HG03095 (cell line): ENCODE data around the gene ARFGEF3.
"Not testable (repeated sequence)": the region's sequence is repeated elsewhere in the genome, so short reads cannot be mapped to it uniquely, and the experiment has no call there.

Experiments
- ATAC-seq: cut with Tn5 transposase; IDR thresholded peaks from one replicate; pipeline ENCODE4 v1.9.1; 2021; ENCODE audit warnings: moderate library complexity; ENCODE audit not compliant: unreplicated experiment

ARFGEF3 gene

DNA sequence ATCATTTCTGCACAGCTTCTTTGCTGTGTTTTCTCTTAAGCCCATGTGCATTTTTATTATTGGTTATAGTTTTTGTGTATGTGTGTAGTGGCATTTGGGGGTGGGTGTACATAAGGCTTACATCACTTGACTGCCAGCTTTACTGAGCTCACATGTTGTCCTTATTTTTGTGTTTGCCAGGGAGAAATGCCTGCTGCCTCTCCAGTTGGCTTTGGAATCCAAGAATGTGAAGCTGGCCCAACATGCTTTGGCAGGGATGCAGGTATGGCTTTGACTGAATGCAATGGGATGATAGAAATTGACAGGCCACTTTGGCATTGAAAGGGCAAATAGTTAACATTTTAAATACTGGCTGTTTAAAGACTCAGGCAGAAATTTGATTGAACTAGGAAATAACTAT, 45.1 kb downstream of the ARFGEF3 start:
- ATAC-seq, result no peak

DNA sequence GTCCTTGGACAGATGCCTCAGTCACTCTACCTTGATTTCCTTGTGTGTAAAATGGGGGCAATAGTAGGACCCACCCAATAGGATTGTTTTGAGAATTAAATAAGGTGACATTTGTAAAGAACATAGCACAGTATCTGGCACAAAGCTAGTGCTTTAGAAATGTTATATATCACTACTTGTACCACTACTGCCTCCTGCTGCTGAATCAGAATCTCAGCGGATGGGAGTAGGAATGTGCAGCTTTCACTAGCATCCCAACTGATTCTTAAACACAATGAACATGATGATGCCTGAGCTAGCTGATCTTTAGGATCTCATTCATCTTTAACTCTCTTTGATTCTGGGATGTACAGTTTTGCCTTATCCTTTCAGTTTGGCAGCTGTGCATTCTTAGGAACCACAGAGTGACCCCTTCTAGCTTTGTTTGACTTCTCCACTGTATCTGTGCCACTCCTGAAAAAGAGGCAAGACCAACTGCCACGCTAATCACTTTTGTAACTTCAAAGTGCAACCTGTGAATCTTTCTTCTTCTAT, 49.4 kb downstream of the ARFGEF3 start:
- no peak for ATAC-seq

DNA sequence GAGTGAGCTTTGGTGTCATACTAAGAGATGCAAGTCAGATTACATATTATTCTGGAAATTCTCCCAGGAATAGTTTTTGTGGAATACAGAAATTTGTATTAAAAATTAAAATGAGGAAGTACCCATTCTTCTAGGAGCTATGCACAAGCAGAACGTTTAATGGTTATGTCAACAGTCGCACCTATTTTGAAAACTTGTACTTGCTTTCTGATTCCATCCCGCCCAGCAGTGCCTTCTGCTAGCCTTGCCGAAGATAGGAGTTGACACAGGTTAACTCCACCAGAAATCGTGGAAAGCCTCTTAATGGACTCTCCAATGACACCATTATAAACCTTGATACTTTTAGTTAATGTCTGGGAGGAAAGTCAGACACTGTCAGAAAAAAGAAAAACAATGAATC, 49.9 kb downstream of the ARFGEF3 start:
- ATAC-seq, result no peak

DNA sequence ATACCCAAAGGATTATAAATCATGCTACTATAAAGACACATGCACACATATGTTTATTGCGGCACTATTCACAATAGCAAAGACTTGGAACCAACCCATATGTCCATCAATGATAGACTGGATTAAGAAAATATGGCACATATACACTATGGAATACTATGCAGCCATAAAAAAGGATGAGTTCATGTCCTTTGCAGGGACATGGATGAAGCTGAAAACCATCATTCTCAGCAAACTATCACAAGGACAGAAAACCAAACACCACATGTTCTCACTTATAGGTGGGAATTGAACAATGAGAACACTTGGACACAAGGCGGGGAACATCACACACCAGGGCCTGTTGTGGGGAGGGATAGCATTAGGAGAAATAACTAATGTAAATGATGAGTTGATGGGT, 50.8 kb downstream of the ARFGEF3 start:
- not testable (repeated sequence) for ATAC-seq

DNA sequence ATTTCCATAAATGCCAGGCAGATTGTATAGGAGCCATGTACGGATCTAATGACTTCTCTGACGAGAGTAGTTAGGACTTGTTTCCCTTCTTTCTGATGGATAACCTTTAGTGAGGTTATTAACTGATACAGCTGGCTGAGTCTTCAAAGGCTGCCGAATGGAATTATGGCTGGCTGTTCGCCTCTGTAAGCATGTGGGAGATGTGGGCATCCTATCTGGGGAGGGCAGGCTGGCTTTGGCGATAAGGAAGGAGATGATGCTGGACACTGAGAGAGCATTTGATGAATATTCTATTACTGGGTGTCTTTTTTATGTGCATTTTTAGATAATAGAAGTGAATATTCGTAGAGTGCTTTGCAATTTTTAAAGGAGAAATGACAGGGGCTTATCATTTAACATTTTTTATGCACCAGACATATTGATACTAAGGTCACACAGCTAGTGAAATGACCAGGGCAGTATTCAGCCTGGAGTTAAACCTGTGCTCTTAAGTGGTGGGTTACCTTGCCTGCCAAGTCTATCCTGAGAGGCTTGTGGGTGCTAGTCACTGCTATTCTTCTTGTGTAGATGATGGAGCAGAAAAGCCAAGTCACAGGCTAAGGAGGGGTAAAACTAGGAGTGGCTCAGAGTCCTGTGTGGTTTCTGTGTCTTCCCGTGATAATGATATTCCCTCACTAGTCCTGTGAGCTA, 53.5 kb downstream of the ARFGEF3 start:
- ATAC-seq, result no peak

DNA sequence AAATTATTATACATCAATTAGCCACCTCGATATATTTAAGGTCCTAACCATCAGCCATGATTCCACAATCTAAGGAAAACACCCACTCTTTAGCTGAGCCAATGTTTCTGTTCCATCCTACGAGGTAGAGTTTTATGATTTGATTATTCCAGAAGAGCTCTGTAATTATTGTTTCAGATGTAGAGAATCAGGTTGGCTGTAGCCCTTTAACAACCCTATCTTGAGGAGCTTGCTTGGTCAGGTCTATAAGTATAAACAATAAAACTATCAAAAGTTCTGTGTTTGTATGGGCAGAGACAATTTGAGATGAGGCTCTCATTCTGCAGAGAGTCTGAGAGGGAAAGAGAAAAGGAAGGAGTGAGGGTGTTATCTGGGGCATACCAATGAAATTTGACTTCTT, 56.7 kb downstream of the ARFGEF3 start, which contains the start of gene PBOV1:
PBOV1 (minus strand) TSS at position 43 of the 400 bp plus-strand sequence. CDS start 96 bp downstream, outside the sequence.
- no peak for ATAC-seq

DNA sequence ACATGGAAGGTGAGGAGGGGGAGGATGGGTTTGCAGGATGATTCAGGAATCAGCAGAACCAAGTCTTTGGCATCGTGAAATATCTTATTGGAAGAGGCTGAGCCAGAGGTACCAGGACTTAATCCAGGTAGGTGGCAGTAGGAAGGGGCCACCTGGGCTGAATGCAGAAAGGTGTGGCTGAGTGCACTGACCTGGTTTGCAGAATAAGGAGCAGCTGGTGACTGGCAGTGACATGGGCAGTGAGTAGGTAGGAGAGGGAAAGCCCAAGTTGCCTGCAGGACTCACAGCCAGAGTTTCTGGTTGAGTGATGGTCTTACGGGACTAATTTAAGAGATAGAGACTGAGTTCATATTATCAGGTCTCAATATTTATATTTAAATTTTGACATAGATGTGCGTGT, 57.7 kb downstream of the ARFGEF3 start:
- no peak for ATAC-seq

DNA sequence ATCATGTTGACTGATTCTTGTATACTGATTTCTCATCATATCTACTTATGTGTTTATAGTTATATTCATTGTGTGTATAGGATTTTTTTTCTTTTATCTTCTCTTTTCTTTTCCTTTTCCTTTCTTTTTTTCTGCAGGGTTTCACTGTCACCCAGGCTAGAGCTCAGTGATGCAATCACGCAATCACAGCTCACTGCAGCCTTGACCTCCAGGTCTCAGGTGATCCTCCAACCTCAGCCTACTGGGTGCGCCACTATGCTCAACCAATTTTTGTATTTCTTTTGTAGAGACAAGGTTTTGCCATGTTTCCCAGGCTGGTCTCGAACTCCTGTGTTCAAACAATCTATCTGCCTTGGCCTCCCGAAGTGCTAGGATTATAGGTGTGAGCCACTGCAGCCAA, 58.2 kb downstream of the ARFGEF3 start:
- ATAC-seq, result no peak

DNA sequence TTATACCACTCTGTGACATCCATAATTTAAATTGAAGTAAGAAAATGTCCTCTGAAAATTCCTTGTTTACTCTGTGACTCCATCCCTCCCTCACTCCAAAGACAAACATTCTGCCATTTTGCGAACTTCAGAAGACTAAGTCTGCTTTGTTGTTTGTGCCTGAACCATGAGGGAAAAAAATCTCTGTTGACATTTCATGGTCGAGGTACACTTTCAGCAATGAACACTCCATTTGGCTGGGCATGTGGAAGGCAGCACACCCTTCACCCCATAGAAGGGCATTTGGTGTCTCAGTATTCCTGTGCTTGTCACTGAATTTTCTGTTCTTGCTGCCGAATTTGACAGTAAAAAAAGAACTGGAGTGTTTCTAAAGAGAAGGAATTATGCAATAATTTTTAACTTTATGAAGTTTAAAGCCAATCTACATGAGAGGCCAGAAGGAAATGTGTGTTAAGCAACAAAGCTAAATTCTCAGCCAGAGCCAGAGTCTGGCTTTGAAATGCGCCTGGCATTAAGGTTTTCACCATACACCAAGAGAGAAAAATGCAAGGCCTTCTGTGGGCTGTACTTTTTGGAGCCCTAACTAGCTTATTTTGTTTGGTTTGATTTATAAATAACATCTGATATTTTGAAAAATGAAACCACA, 61.3 kb downstream of the ARFGEF3 start:
- no peak for ATAC-seq

DNA sequence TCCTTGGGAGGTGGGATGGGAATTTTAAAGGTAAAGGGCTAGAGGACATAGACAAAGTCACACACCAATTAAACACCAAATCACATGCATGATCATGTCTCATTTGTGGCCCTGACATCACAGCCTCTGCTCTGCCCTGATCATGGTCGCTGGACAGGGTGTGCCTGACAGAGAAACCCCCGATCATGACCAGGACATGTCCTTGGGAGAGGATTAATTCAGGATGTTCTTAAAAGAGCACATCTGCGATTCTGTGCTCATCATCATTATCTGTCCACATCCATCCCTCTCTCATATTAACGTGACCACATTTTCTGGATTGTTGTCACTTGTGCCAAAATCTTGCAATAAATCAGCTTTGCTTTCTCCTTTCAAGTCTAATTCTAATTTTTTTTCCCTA, 64.2 kb downstream of the ARFGEF3 start:
- no peak for ATAC-seq

DNA sequence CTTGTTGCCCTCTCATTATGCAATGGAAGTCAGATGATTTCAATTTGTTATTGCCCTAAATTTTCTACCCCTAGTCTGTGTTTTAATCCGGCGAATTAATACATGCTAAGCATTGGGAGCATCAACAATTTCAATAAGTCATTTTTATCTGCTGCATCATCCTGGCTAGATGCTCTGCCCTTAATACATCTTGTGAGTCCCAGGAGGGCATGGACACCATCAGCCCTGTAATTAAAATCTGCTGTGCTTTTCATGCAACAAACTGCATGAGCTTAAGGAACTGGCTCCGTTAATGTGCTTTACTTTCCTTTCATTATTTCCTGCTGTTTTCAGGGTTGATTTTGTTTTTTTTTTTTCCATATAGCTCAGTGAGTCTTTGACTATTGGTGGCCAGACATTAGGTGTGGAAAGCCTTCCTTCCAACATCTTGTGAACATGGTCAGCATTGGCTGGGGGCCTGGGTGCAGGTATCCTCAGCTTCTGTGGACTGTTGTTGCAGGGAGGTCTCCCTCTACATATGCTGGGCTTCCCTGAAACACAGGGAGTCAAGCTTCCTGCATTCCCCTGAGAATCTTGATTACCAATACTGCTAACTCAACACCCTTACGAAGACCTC, 65.1 kb downstream of the ARFGEF3 start:
- ATAC-seq, result no peak

DNA sequence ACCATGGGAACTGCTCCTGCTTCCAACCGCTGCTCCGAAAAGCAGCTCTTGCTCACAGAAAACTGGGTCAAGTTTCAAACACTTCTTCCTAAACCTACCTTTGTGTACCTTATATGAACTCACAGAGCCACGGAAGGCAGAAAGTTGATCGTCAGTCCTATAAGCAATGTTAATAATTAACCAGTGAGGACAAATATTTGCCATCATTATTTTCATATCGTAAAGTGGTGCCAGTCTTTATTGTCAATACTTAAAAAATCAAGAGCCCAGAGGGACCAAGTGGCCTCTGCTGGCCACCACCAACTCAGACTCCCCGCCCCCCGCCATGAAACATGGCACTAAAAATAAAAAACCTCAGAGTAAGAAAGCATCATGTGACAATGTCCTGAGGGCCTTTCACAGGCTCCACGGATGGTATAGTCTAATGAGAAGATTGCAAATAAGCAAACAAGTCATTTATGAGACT, 65.6 kb downstream of the ARFGEF3 start:
- no peak for ATAC-seq

DNA sequence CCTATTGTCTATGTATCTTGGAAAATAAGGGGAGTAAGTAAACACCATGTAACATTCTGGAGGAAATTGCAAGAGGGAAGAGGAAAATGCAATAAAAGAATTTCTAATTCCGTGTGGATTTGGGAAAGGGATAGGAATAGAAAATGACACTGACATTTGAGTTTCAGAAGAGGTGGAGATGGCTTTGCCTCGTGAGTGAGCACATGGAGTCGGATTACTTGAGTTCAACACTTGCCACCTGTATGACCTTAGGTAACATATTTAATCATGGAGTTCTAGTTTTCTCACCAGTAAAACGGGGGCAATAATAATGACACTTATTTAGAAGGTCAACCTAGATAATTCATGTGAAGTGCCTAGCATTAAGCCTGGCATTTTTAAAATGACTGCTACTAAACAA, 67.3 kb downstream of the ARFGEF3 start:
- ATAC-seq, result no peak

DNA sequence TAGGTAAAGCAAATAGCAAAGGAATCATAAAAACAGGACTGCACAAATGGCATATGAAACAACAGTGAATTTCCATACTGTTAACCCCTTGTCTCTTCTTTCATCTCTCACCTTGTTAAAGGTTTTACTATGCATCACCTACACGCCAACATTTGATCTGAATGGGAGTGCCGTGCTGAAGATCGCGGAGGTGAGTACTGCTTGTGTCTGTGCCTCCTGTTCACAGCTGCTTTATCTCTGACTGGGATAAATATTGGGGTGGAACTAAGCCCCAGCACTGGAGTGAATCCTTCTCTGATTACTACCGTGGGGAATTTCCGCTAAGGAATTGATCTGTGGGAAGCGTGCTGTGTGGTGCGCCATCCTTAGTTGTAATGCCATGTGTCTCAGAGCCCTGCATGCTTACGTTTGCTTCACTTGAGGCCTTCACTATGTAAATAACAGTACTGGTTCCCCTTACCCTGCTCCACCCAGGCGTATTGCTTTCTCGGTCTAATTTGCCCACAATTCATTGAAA, 68.0 kb downstream of the ARFGEF3 start:
- ATAC-seq, result no peak

DNA sequence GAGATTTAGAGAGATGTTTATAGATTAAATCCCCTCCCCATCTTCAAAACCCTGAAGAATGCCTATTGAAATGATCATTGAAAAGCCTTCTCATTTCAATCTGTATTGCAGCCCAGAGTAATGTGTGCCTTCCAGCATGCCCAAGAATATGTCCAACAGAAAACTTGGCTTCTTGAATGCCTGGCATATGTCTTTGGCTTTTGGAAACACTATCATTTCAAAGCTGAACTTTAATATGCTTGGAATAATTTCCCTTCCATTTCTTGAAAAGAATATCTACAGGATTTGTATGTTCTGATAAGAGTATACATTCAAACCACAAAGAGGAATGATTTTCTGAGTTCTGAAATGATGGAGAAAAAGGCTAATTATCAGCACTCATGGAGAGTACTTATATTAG, 68.5 kb downstream of the ARFGEF3 start:
- no peak for ATAC-seq

DNA sequence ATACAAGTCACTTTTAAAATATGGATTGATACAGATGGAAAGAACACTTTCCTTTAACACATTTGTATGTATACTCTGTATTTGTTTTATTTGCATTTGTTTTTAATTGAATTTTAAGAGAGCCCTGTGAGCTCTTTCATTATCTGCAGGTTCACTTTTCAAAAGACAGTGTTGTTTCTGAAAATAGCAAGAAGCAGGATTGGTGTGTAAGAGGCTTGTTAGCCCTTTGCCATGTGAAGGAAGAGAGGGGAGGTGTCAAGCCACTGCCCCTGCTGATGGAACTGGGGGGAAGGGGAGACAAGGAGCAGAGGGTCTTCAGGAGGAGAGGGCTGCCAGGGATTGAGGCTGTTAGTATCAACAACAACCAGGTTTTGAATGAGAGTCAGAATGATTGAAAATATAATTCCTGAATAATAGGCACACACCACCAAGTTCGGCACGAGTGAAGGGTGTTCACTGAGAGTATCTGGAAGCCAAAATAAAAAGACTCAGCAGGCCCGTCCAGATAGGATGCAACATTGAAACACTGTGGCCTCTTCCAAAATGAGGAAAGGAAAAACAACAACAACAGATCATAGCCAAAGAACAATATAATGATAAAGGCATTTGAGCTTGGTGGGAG, 69.1 kb downstream of the ARFGEF3 start:
- no peak for ATAC-seq

DNA sequence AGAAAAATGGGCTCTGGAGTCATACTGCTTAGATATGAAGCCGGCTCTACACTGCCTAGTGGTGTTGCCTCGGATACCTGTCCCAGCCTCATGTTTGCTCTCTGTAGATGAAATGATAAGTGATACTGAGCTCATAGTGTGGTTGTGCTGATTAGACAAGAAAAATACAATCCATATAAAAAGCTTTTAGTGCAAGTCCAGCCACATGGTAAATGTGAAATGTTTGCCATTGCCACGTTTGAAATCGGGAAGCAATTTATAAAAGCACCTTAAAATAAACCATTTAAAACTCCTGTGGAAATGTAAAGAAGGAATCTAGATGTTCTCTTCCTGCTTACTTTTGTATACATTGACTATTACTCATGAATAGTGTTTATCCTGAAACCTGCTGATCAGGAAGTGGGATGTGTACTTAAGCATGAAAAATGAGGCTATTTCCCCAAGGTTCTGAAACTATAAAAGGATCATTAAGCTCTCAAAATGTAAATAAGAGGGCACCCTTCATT, 69.7 kb downstream of the ARFGEF3 start:
- ATAC-seq, result no peak

DNA sequence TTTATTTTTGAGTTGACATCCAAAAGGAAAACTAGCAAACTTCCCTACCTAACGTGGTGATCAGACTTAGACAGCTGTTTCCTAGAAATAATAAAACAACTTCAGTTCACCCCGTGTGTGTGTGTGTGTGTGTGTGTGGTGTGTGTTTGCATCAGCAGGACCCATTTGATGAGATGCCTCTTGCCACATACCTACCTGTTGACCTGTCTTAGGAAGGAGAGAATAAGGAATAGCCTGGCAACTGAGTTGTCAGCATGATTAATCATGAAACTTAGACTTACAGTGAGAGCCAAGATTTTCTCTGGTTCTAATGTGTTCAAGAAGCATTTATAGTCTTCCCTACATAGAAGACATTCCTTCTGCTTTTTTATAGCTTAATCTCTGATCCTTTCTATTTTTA, 72.6 kb downstream of the ARFGEF3 start:
- no peak for ATAC-seq

DNA sequence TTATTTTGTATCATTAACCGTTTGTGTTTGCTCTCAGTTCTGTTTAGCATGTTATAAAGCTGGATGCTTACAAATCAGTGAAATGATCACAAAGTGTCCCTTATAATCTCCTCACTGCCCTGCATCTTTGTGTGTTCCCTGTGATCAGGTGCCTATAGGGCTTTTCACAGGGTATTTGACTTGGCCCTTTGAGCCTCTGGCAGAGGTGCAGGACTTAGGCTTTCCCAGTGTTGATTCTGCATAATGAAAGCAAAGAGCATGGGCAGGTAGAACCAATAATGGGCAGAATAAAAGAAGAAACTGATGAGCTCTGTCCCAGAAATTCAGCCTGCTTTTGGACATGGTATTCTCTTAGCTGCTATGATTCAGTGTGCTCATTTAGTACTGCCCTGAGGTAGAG, 73.5 kb downstream of the ARFGEF3 start:
- ATAC-seq, result no peak

DNA sequence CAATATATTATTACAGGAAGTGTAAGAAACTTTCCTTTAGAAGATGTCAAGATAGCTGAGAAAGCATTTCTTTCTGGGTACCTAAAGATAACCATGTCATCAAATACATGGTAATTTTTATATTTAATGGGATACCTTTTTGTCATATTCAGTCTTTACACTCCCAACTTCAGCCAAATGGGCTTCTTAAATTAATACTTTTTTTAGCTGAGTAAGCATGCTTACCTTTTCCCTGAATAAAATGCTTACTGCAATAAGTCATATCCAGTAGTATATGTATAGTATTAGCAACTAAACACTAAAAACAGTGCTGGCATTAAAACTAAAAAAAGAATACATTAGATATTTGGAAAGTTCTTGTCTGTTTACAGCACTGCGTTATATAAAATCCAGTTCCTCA, 74.0 kb downstream of the ARFGEF3 start:
- ATAC-seq, result no peak

DNA sequence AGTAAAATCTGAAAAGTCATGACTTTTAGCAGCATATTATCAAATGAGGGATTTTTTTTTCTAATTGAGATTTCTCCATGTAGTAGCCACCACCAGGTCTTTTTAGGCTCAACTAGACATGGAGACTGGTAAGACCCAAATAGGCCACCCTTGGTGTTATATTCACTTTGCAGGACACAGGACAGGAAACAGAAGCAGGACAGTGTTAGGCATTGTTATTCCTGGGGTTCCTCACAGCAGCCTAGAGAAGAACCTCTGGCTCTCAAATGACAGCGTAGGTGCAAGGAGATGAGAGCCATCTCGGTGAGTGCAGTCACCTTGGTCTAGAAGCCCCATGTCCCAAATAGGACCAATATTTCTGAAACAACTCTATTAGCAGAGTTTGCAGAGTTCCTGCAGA, 75.7 kb downstream of the ARFGEF3 start:
- no peak for ATAC-seq
